NT2/D1 (cell line): ENCODE data around the gene TSPYL4.

Experiments used
- SUZ12 ChIP-seq: IDR thresholded peaks from 2 replicates; pipeline ENCODE4 v1.6.1; 2011; ENCODE audit not compliant: insufficient read length, insufficient read depth; ENCODE audit errors: extremely low read depth
- YY1 ChIP-seq: IDR thresholded peaks from 2 replicates; pipeline ENCODE4 v1.6.1; 2011; ENCODE audit not compliant: insufficient read length, insufficient read depth
- ZNF274 ChIP-seq: IDR thresholded peaks from 2 replicates; pipeline ENCODE4 v1.6.1; 2011; ENCODE audit warnings: mild to moderate bottlenecking, low read depth, low read length

- TF ChIP-seq ZNF274 (no peak), YY1 (no peak), SUZ12 (no peak)
Measured at GRCh38 chr6:116201538-116201937, 52.3 kb downstream of the TSPYL4 start.
